Tibial nerve (tissue), 4 donors: ENCODE results near the gene IST1. TPM values are rescaled to one million over a fixed set of nuclear protein-coding genes. Genes with fewer than 3 reads are reported as not detected.

Experiments used
- DNase-seq, 2 donors: peaks; one replicate each; pipeline ENCODE4 v3.0.0-alpha.2; 2019; ENCODE audit warnings: low spot score in 2 of 2
- H3K27ac ChIP-seq, 4 donors: fragments of 200-600 bp; sonication (generic) in 3 of 4; one replicate each; pipeline ENCODE4 v1.5.1; 2017 to 2019; ENCODE audit warnings: mild to moderate bottlenecking in 1 of 4
- H3K27me3 ChIP-seq, 2 donors: fragments of 200-600 bp; sonication (generic) in 1 of 2; one replicate each; pipeline versions ENCODE4 v1.5.1 to v1.6.0; 2017 to 2019
- H3K36me3 ChIP-seq, 3 donors: fragments of 200-600 bp; sonication (generic); one replicate each; pipeline ENCODE4 v1.5.1; 2018 to 2019
- H3K4me1 ChIP-seq, 4 donors: fragments of 200-600 bp; sonication (generic) in 3 of 4; one replicate each; pipeline ENCODE4 v1.5.1; 2017 to 2019
- H3K4me3 ChIP-seq, 4 donors: fragments of 200-600 bp; sonication (generic) in 3 of 4; one replicate each; pipeline ENCODE4 v1.5.1; 2017 to 2019; ENCODE audit warnings: mild to moderate bottlenecking in 1 of 4, moderate library complexity in 1 of 4
- H3K9me3 ChIP-seq, 4 donors: fragments of 200-600 bp; sonication (generic) in 3 of 4; one replicate each; pipeline ENCODE4 v1.5.1; 2017 to 2019
- CTCF ChIP-seq, 5 experiments: fragments of 200-600 bp in 3 of 5; fragments of 450-650 bp in 2 of 5; sonication (generic) in 3 of 5; IDR thresholded peaks; one replicate each; pipeline ENCODE4 v1.5.1; 2016 to 2019; ENCODE audit warnings: antibody characterized with exemption in 5 of 5, mild to moderate bottlenecking in 3 of 5, moderate library complexity in 2 of 5
- EP300 ChIP-seq, 2 donors: sonication (generic); formaldehyde crosslinking; IDR thresholded peaks; one replicate each; pipeline ENCODE4 v1.6.1; 2017; ENCODE audit warnings: antibody characterized with exemption in 2 of 2, mild to moderate bottlenecking in 1 of 2
- POLR2A ChIP-seq, 2 donors: fragments of 450-650 bp; IDR thresholded peaks; one replicate each; pipeline ENCODE4 v1.6.1; 2017; ENCODE audit warnings: antibody characterized with exemption in 2 of 2, mild to moderate bottlenecking in 2 of 2, moderate library complexity in 2 of 2
- WGBS, 2 donors: methylation state at CpG; one replicate each; pipeline ENCODE4 v1.1.5; 2018; 5-methylcytosine and 5-hydroxymethylcytosine counted together
- total RNA-seq, 4 donors: library from RNA; depleted of rRNA; stranded (reverse); fragments of >200 nt; gene quantifications; one replicate each; pipeline ENCODE4 v1.1.0, GENCODE V29; 2016

IST1 gene
- total RNA-seq, 4 donors from 2014 or later = 169 to 244 (median 204) TPM

- H3K36me3 ChIP-seq = peaks cover 0 to 66% (median 13%) of the 10 kb centered on the region in 3 donors
- H3K27me3 ChIP-seq = no peaks in the 10 kb centered on the region
- peaks cover 0 to 42% (median 0%) of the 10 kb centered on the region in 4 donors for H3K4me1 ChIP-seq
- H3K4me3 ChIP-seq = no peak overlapping the region
- no peak for DNase-seq
- WGBS, 2 donors = 56 to 70% methylated on average over 3 of the region's 3 CpGs
- peak overlapping the region in 1 of 4 donors; percentile 44 for H3K27ac ChIP-seq
- no peaks in the 10 kb centered on the region for H3K9me3 ChIP-seq
- TF ChIP-seq EP300 (IDR thresholded peaks at IDR 0.05) (no peak), POLR2A (IDR thresholded peaks at IDR 0.05) (no peak), CTCF (IDR thresholded peaks at IDR 0.05) (no peak)
These were observed 33.7 kb downstream of the IST1 start for GRCh38 chr16:71929048-71929447.

- no peak for DNase-seq
- Histone ChIP-seq H3K27ac (no peak overlapping the region), H3K4me1 (peaks cover 0 to 35% (median 0%) of the 10 kb centered on the region in 4 donors), H3K4me3 (no peak overlapping the region), H3K9me3 (no peaks in the 10 kb centered on the region), H3K27me3 (no peaks in the 10 kb centered on the region), H3K36me3 (peaks cover 0 to 66% (median 9%) of the 10 kb centered on the region in 3 donors)
- WGBS, 2 donors = 92 to 94% methylated on average over 5 of the region's 5 CpGs
- TF ChIP-seq CTCF (IDR thresholded peaks at IDR 0.05) (no peak), POLR2A (IDR thresholded peaks at IDR 0.05) (no peak), EP300 (IDR thresholded peaks at IDR 0.05) (no peak)
These were observed 34.8 kb downstream of the IST1 start for GRCh38 chr16:71930013-71930563.

- Histone ChIP-seq H3K27ac (no peak overlapping the region), H3K9me3 (no peaks in the 10 kb centered on the region), H3K4me3 (no peak overlapping the region), H3K4me1 (peaks cover 0 to 35% (median 0%) of the 10 kb centered on the region in 4 donors), H3K27me3 (no peaks in the 10 kb centered on the region), H3K36me3 (peaks cover 0 to 62% (median 9%) of the 10 kb centered on the region in 3 donors)
- TF ChIP-seq CTCF (IDR thresholded peaks at IDR 0.05) = no peak
- TF ChIP-seq EP300 (IDR thresholded peaks at IDR 0.05) = no peak
- no peak for TF ChIP-seq POLR2A (IDR thresholded peaks at IDR 0.05)
- no peak for DNase-seq
- WGBS, 2 donors = 76 to 82% methylated on average over 2 of the region's 2 CpGs
These were observed 35.7 kb downstream of the IST1 start for GRCh38 chr16:71931001-71931400.

GRCh38 chr16:71931599-71931998 is 36.3 kb downstream of the IST1 start:
- no peaks in the 10 kb centered on the region for H3K9me3 ChIP-seq
- peaks cover 0 to 31% (median 0%) of the 10 kb centered on the region in 4 donors for H3K4me1 ChIP-seq
- H3K27ac ChIP-seq = no peak overlapping the region
- H3K4me3 ChIP-seq = no peak overlapping the region
- peaks cover 0 to 56% (median 9%) of the 10 kb centered on the region in 3 donors for H3K36me3 ChIP-seq
- no peak for DNase-seq
- no peaks in the 10 kb centered on the region for H3K27me3 ChIP-seq
- WGBS, 2 donors = 90% methylated on average over 6 of the region's 6 CpGs
- TF ChIP-seq EP300 (IDR thresholded peaks at IDR 0.05) (no peak), POLR2A (IDR thresholded peaks at IDR 0.05) (no peak), CTCF (IDR thresholded peaks at IDR 0.05) (no peak)

GRCh38 chr16:71933017-71933416 is 37.7 kb downstream of the IST1 start:
- H3K4me3 ChIP-seq = no peak overlapping the region
- peaks cover 0 to 17% (median 0%) of the 10 kb centered on the region in 4 donors for H3K4me1 ChIP-seq
- 84% methylated on average over 1 of the region's 1 CpG for WGBS, 2 donors
- H3K27ac ChIP-seq = no peak overlapping the region
- DNase-seq = no peak
- TF ChIP-seq POLR2A (IDR thresholded peaks at IDR 0.05) = no peak
- no peak for TF ChIP-seq EP300 (IDR thresholded peaks at IDR 0.05)
- TF ChIP-seq CTCF (IDR thresholded peaks at IDR 0.05) = no peak
- no peaks in the 10 kb centered on the region for H3K9me3 ChIP-seq
- H3K36me3 ChIP-seq = peaks cover 0 to 42% (median 6%) of the 10 kb centered on the region in 3 donors
- H3K27me3 ChIP-seq = no peaks in the 10 kb centered on the region
